Stimulated activated CD8-positive, alpha-beta memory T cell treated with anti-CD3 and anti-CD28 coated beads, Interleukin-4, amount 100 ng/mL, for 4 hours (primary cell): ENCODE measurements around the gene IL17F.
"Not testable (repeated sequence)": the region's sequence is repeated elsewhere in the genome, so short reads cannot be mapped to it uniquely, and the experiment has no call there.

Source experiments
- DNase-seq, 2 donors: peaks; one replicate each; pipeline ENCODE4 v3.0.0-alpha.2; 2020; ENCODE audit warnings: low read depth in 2 of 2, low spot score in 1 of 2

The IL17F gene

DNA sequence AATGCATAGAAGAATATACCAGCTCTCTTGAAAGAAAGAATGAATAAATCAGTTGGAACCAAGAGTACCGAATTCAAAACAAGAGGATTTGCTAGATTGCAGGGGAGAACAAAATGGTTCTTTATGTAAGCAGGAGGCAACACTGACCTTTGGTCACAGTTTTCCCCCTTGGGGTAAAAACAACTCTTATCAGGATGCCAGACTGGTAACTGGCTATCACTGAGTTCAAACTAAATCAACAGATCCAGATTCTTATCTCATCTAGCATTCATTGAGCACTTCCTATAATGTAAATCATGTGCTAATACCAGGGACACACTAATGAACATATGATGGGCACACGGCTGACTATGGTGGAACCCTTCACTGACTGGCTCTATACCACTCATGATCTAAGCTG lies 4.8 kb upstream of the IL17F start:
- DNase-seq, result no peak

DNA sequence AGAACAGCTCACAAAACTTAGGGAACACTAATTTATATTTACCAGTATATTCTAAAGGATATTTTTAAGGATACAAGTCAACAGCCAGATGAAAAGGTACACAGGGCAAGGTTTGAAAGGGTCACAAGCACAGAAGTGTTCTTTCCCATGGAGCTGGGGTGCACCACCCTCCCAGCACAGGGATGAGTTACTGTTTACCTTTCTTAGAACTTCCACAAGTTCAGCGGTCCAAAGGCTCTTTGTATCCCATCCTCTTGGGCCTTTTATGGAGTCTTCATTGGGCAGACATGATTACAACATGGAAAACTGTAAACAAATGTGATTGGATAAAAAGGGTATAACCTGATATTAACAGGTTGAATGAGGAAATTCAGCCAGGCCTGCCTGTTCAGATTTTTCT lies 1.1 kb upstream of the IL17F start:
- DNase-seq, result no peak

DNA sequence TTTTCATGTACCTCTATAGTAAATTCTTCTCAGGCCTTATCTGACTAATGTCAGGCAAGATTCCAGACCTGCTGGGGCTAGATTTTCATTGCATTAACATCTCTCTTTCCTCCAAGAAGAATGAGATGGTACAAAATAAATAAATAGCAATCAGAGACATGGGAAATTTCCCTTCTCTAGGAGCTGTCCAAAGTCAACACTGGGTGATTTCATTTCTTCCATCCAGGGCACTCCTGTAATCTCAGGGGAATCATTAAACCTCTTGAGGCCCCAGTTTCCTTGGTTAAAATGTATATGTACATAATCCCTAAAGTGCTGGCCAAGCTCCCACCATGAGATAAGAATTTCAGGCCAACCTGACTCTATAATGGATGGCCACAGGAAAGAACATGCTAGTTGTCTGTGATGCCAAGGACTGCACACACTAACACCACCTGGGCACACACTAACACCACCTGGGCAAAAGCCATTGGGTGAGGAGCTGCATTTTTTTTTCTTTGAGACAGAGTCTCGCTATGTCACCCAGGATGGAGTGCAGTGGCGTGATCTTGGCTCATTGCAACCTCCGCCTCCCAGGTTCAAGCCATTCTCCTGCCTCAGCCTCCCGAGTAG lies 912 bp downstream of the IL17F start:
- DNase-seq, result no peak

DNA sequence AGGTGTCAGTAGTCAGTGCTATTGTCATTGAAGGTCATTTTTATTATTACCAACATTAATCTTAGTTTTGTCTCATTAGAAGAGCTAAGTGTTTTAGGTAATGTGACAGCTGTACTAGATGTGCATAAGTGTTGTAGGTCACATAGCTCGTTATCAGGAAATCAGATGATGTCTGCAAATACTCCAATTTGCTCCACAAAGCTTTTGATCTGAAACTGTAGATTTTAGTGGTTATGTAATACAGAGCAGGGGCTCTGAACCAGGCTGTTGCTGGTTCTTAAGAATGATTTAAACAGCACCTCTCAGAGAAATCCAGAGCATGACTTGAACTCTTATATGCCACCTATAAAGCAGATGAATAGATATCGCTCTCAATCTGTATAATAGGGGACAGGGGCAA lies 2.5 kb downstream of the IL17F start:
- DNase-seq, result no peak

DNA sequence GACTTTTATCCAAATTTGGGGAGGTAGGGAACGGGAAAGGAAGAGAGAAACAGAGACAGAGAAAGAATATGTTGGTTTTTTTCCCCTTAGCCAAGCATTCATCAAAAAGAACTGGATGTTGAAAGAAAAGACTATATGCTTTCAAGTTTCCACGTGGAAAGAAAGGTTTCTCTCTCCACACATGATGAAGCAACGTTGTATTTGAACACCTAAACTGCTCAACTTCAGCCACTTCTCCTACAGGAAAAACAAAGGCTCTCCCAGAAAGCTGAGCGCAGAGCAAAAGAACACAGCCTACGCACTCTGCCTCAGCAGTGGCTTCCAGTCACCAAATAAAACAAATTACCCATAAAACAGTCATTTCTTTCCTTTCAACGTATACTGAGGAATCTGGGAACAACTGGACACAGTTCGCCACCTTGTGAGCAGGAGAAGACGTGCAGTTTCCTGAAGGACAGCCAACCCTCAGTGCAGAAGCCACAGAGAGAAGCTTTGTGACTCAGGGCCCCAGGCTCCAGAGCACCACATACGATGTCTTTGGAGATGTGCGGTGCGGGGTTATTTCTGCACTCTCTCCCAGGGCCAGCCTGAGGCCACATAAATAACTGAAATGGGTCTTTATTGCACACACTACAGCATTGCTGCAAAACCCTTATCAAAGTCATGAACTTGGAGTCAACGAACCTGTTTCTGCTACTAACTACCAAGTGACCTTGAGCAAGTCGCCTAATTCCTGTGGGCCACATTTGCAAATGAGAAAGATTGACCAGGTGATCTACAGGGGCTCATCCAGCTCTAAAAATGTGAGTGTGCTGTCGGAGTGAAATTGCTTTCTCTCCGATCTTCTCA lies 10.1 kb downstream of the IL17F start:
- no peak for DNase-seq

DNA sequence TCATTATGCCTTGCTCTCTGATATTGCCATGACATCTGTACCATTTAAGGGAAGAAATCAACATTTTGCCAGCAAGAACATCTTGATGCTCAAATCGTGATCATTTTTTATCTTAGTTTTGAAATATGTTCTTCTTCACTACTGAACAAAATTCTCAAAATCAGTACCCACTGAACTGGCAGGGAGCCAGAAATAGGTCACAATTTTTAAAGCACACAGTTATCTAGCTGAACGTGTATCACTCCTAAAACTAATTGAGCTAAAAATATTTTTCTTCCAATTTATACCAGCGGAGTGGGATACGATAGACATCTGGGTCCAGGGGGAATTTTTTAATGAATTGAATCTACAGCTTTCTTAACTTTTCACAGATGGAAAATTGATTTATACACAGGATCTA lies 11.3 kb downstream of the IL17F start:
- DNase-seq, result no peak

DNA sequence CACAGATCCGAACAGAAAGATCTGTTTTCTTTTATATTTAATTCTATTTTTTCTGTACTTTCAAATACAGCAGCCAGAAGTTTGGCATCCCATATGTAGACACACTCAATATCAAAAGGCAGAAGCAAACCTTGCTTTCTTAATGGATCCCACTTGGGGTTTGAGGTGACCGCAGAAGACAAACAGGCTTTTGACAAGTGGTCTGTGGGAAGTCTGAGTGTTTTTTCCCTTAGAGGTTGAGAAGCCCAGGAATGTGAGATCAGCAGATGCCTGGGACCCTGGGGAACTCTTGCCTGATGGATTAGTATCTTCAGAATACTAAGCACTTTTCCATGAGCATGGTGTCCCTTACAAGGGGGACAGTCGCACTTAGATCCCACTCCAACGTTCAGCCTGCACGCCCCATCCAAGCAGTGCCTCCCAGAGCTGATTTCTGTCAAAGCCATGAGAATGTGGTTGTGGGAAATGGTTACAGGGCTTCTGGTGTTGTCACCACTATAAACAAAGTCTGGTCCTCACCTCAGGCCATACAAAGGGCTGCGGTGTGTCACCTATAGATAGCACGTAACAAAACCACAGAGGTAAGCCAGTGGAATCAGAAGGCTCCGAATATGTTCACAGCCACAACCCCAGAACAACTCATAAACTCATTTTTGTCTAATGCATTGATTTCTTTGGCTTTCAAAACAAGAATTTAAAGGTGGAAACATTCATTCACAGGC lies 12.7 kb downstream of the IL17F start:
- DNase-seq, result no peak

DNA sequence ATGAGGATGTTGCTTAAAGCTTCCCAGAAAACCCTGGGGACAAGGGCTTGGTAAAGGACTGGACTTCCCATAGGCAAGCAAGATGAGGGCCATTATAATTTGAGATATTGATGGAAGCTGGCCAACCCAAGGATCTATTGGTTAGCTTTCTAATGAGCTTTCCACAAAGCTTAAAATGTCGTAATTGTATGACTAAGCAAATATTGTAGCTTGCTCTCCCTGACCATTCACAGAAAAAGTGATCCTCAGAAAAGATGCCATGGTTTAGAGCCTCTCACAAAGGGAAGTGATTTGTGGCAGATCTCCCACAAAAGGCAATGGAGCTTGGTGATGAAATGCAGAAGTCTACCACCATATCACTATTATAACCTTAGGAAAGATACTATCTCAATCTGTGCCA lies 13.6 kb downstream of the IL17F start:
- DNase-seq, result no peak

DNA sequence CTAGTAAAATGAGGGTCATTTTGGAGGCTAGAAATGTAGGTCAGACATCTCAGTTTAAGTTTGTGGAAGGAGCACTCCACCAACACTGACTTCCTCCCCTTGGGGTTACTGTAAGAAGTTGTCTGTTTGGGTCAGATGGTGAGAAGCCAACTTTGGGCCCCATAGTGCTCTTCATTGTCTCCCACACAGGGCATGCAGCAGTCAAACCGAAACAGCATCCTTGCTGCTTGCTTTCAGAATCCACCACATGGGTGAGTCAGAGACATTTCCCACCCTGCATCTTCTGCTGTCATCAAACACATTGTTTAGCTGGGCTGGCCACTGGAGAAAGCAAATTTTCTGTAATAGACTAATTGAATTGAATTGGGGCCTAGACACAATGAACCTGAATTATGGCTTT lies 16.8 kb downstream of the IL17F start:
- no peak for DNase-seq

DNA sequence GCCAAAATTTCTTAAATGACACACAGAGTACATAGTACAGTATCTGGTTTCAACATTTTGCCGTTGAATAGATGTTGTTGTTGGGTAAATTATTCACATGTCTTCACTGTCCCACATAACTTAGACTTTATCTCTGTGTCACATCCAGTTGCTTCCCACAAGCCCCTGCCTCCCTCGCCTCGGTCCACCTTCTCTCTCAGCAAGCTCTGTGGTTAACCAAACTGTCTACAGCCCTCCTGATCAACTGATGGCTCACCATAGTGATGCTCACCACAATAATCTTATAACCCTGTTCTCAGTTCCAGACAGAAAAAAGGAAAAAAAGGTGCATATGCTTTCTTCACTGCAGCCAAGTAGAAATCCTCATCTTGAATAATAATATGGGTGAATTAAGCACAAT lies 23.0 kb downstream of the IL17F start:
- DNase-seq, result no peak

DNA sequence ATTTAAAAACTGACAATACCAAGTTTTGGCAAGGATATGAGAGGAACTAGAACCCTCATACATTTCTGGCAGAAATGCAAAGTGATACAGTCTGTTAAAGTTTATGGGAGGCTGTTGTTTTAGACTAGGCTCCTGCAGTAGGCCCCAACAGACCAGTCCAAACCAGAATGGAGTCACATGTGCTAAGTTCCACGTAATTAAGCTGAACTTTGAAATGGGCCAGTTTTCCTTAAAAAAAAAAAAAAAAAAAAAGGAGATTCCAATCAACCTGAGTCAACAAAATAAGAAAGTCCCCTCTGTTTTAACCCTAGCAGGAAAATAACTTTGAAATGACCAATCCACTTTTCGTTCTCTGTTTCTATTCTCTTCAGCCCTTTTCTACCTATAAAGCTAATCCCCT lies 26.5 kb downstream of the IL17F start:
- DNase-seq, result no peak

DNA sequence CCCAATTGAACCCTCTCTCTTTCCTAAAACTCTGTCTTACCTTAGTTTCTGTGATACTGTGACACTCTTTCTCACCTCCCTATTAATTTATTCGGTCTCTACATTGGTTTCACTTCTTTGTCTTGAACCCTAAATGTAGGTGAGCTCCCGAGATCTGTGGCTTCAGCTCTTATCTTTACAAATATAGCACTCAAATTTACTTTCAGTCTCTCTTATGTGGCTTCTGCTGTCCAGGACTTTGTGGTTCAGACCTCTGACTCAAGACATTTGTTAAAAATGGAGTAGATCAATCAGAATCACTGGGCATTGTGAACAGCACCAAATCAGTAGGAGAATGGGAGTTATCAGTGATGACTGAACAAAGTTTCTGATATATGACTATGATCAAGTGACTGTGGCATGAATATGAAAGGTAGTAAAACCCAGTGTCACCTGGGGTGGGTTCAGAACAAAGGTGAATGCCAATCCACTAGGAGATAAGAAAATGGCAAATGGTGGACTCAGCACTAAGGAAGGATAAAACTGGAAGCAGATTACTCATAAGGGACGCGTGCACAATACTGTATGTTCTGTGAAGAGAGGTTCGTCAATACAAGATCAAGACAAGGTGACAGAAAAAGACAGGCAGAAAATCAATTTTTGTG lies 27.2 kb downstream of the IL17F start:
- no peak for DNase-seq

DNA sequence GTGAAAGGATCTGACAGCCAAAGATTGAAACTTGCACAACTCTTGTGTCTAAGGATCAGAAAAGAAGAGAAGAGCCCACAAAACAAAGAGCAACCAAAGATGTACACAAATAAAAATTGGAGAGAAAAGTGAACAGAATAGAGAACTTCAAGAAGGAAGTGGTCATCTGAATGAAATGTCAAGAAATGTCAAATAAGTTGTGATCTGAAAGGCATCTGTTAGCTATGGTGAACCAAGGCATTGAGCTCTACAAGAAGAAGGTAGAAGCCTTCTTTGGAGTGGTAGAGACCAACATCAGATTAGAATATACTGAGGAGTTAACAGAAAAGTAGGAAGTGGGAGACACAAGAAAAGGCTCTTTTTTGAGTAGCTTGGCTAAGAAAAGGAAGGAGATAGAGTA lies 28.5 kb downstream of the IL17F start:
- no peak for DNase-seq

DNA sequence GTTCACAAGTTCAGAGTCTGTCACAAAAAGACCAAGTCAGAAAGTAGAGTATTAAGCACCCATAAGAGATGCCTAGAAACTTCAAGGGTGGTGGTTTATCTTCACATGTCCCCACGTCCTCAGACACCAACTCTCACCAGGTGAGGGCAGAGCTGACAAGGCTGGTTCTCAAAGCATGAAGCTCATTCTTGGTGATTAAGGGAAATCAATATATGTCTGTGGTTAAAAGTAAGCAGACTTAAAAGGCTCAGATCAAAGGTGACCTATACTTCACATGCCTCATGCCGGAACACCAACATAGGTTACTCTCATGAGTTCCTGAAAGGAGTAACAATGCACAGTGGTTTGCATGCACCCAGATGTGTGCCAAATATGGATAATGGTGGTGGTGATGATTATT lies 31.2 kb downstream of the IL17F start:
- no peak for DNase-seq

DNA sequence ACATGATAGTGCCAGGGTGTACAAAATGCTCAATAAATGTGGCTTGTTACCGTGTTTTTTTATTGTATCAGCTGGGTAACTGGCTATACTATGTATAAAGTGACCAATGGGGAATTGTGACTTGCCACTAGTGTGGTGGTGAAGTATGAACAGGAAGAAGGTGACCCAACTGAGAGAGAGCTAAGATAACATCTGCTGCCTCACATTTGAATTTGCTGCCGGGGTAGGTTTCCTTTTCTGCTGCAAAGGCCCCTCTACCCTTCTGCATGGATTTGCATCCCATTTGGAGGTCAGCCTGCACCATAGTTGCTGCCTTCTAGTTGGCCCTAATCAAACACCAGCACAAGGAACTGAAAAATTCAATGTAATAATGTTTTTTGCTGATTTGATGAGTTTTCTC lies 34.1 kb downstream of the IL17F start:
- no peak for DNase-seq

DNA sequence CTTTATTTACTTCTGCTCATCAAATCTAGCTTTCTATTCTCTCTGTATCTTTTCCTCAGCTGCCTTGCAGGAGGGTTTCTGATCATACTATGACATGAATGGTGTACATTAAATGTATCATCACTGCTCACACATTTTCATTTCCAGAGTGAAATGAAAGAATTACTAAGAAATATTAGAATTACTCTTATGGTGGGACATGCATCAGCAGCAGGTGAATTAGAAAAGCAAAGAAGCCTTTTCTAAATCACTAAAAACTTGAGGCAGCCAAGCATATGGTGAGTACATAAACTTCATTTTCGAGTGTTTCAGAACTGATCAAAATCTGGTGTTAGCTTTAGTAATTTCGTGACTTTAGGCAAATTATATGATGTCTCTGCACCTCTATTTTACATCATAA lies 34.5 kb downstream of the IL17F start:
- no peak for DNase-seq

DNA sequence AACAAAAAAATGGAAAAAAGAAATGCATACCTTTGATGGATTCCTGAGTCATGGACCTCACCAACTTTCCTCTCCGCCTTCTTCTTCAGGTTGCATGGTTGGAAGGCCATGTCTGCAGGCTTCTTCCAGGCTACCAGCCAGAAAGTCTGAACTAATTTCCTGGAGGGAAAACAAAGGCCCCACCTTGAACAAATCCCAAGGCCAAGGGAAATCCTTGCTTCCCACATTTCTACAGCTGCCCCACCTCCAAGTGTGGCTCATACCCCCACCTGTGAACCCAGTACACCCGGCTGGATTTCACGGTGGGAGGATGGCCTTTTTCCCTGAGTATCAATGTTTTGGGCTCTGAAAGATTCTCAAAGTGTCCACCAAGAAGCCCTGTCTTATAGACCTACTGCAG lies 35.7 kb downstream of the IL17F start:
- no peak for DNase-seq

DNA sequence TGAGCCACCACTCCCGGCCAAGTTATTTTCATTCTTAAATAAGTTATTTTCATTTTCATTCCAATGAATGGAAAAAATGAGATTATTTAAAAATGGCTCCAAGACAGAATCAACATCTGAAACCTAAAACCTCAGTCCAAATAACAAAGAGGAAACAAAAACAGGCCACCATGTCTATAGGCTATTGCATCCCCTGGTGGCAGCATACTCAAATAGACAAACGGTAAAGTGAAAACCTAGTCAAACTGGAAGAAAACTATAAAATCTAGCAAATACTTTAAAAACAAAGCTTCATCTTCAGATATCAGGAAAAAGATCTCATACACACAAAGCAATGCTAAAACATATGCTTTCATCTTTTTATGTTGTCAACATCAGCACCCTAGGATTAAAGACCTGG lies 37.2 kb downstream of the IL17F start:
- no peak for DNase-seq

DNA sequence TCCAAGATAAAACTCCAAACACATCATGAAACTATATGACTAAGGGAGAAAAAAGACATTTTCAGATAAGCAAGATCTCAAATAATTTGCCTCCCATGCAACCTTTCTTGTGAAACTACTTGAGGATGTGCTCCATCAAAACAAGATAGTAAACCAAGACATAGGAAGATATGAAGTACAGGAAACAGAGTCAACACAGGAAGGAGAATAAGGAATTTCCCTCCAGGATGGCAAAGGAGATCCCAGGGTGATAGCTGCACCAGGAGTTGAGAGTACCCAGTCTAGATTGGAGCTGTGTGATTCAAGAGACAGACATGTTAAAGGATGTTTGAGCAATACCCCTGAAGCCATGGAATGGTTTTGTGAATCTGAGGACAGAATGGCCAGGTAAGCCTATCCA lies 42.8 kb downstream of the IL17F start:
- DNase-seq, result no peak

DNA sequence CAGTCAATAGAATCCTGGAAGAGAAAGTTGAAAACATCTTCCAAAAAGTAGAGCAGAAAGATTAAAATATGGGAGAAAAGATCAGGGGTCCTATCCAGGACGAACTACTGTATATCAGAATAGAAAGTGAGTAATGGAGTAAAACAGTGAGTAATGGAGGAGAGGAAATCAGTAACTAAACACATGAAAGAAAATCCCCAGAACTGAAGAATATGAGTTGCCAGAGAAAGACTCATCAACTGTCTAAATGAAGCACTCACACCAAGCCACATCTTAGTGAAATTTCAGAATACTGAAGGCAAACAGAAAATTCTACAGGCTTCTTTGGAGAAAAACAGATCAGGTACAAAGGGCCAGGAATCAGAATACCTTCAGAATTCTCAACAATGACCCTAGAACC lies 43.3 kb downstream of the IL17F start:
- DNase-seq, result no peak

DNA sequence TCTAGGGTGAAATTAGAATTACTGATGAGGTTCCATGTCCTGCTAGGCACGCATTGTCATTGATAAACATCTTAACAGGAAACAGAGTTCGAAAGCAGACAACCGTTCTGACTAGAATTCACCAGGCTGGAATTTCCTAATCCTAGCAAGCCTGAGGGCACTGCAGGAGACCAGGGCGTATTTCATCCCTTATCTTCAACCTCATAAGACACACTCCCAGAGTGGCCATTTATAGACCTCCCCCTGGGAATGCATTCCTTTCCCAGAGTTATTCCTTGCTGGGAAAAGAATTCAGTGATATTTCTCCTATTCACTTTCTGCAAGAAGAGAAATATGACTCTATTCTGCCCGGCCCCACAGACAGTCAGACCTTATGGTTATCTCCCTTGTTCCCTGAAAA lies 44.2 kb downstream of the IL17F start:
- DNase-seq, result not testable (repeated sequence)

DNA sequence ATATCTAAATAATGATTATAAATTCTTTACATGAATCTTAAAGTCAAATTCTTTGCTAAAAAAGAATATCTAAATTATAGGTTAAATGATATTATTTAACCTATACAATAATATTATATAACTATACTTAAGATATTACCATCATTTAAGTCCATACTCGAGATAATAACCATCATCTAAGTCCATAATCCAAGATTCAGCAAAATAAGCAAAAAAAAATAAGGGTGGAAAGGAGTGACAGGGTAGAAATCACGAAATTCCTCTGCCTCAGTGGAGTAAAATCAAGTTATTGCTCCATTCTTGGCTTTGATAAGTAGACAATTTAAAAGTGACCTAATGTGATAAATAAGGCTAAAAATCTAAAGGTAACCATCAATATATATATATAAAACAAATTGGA lies 48.4 kb downstream of the IL17F start:
- DNase-seq, result no peak
